GM23338 (cell line): ENCODE data around the gene DXO.
"Not testable (repeated sequence)": the region's sequence is repeated elsewhere in the genome, so short reads cannot be mapped to it uniquely, and the experiment has no call there.

Experiments
- CREB1 ChIP-seq: fragments of 250-450 bp; sonication (Bioruptor Pico); IDR thresholded peaks from 2 replicates; pipeline ENCODE4 v1.5.0; 2020; ENCODE audit warnings: low read depth, mild to moderate bottlenecking, moderate library complexity
- CTCF ChIP-seq, 2 experiments: fragments of 200-600 bp in 1 of 2; sonication (generic) in 1 of 2; conservative IDR thresholded peaks; 2 replicates each; pipeline versions ENCODE4 v1.5.1 to v1.6.1; 2016 to 2017; ENCODE audit warnings: antibody characterized with exemption in 2 of 2, low read depth in 2 of 2, mild to moderate bottlenecking in 2 of 2, moderate library complexity in 1 of 2
- ETS1 ChIP-seq: IDR thresholded peaks from 2 replicates; pipeline ENCODE4 v1.6.1; 2016; ENCODE audit warnings: antibody characterized with exemption
- EZH2 ChIP-seq: fragments of 200-600 bp; sonication (generic); IDR thresholded peaks from one replicate; pipeline ENCODE4 v1.8.0; 2017; ENCODE audit warnings: antibody characterized with exemption, mild to moderate bottlenecking, low read depth; ENCODE audit not compliant: unreplicated experiment
- EZH2phosphoT487 ChIP-seq: fragments of 200-600 bp; sonication (generic); IDR thresholded peaks from one replicate; pipeline ENCODE4 v1.8.1; 2018; ENCODE audit warnings: antibody characterized with exemption; ENCODE audit not compliant: unreplicated experiment
- JUNB ChIP-seq: IDR thresholded peaks from one replicate; pipeline ENCODE4 v1.6.1; 2016; ENCODE audit warnings: antibody characterized with exemption; ENCODE audit not compliant: unreplicated experiment
- NANOG ChIP-seq: IDR thresholded peaks from 2 replicates; pipeline ENCODE4 v1.6.1; 2016; ENCODE audit warnings: antibody characterized with exemption, borderline replicate concordance
- POLR2AphosphoS5 ChIP-seq: IDR thresholded peaks from 2 replicates; pipeline ENCODE4 v1.6.1; 2016; ENCODE audit warnings: antibody characterized with exemption, low read depth
- REST ChIP-seq: IDR thresholded peaks from one replicate; pipeline ENCODE4 v1.6.1; 2018; ENCODE audit warnings: antibody characterized with exemption; ENCODE audit not compliant: unreplicated experiment

- not testable (repeated sequence) for TF ChIP-seq CTCF (conservative IDR thresholded peaks at IDR 0.05; ENCODE audit: low read depth in 2 of 2); REST; EZH2; POLR2AphosphoS5; CREB1 (CRISPR knock-in tag); EZH2phosphoT487; ETS1; JUNB; NANOG
Observed at GRCh38 chr6:32004864-32005537, 33.1 kb upstream of the DXO start.
